Mucosa of rectum (tissue), 2 donors: Measurements from ENCODE around the gene RNASE11.

Experiments
- H3K27ac ChIP-seq, 2 donors: one replicate each; pipeline ENCODE4 v1.7.0; 2013; ENCODE audit warnings: inconsistent platforms in 2 of 2, low read depth in 2 of 2, low read length in 2 of 2
- H3K27me3 ChIP-seq, 2 donors: one replicate each; pipeline ENCODE4 v1.7.0; 2013; ENCODE audit warnings: low read length in 2 of 2; ENCODE audit not compliant: control insufficient read depth in 2 of 2, insufficient read depth in 2 of 2
- H3K36me3 ChIP-seq, 2 donors: one replicate each; pipeline ENCODE4 v1.7.0; 2013; ENCODE audit warnings: low read length in 2 of 2; ENCODE audit not compliant: control insufficient read depth in 2 of 2, insufficient read depth in 2 of 2
- H3K4me1 ChIP-seq, 2 donors: one replicate each; pipeline ENCODE4 v1.7.0; 2013; ENCODE audit warnings: low read length in 2 of 2, mild to moderate bottlenecking in 1 of 2; ENCODE audit not compliant: control insufficient read depth in 2 of 2, insufficient read depth in 2 of 2
- H3K4me3 ChIP-seq, 2 donors: one replicate each; pipeline ENCODE4 v1.7.0; 2013; ENCODE audit warnings: low read length in 2 of 2
- H3K9ac ChIP-seq, 2 donors: one replicate each; pipeline ENCODE4 v1.7.0; 2013; ENCODE audit warnings: low read length in 2 of 2, low read depth in 1 of 2, mild to moderate bottlenecking in 1 of 2
- H3K9me3 ChIP-seq, 2 donors: one replicate each; pipeline ENCODE4 v1.7.0; 2013; ENCODE audit warnings: low read length in 2 of 2; ENCODE audit not compliant: control insufficient read depth in 2 of 2
- donor health status: healthy.
- donor health status: Normal muscosa, but diverticular disease.

RNASE11 gene

DNA sequence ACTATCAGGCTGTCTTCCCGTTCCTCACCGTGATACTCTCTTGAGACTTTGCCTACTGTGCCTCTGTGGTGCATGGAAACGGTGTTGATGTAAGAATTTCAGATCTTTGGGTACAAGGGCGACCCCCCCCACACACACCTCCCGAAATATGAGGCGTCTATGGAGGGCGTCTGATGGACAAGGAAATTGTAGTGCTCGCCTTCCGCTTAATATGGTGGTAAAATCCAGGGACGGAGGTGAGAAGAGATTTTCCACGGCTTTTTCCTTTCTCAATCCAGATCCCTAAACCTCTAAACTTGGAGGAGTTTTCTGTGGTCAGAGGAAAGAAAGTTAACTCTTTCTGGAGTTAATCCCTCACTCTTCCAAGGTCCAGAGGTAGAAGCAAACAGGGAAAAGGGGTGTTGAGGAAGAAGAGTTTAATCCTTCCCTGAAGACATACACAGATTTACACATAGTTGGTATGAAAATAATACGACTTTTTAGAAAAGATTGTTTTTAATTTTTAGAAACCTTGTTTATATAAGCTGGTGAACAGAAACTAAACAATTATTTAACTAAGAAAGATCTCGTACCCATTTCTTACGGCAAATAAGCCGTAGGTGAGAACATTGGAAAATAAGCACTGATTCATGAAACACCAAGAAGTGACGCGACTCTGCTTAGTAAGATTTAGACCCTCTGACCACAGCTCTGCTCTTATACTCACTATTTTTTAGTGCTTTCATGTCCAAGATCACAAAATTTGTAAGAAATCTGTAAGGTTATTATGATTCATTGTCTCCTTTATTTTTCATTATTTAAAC, 26.4 kb upstream of the RNASE11 start:
- no peaks in the 10 kb centered on the region for H3K36me3 ChIP-seq
- H3K9me3 ChIP-seq = no peaks in the 10 kb centered on the region
- H3K4me3 ChIP-seq = peak overlapping the region; percentile 71 to 93
- peak overlapping the region; percentile 70 to 78 for H3K9ac ChIP-seq
- H3K27ac ChIP-seq = peak overlapping the region; percentile 74 to 77
- no peaks in the 10 kb centered on the region for H3K27me3 ChIP-seq
- peaks cover 0 to 15% of the 10 kb centered on the region in 2 donors for H3K4me1 ChIP-seq

GRCh38 chr14:20613094-20614037, 25.6 kb upstream of the RNASE11 start:
- no peaks in the 10 kb centered on the region for H3K36me3 ChIP-seq

GRCh38 chr14:20612403-20612802, 24.6 kb upstream of the RNASE11 start:
- Histone ChIP-seq H3K27me3 (no peaks in the 10 kb centered on the region), H3K27ac (peak overlapping the region in 1 of 2 donors; percentile 10), H3K9ac (no peak overlapping the region), H3K9me3 (no peaks in the 10 kb centered on the region), H3K36me3 (no peaks in the 10 kb centered on the region), H3K4me1 (peaks cover 0 to 15% of the 10 kb centered on the region in 2 donors), H3K4me3 (peak overlapping the region in 1 of 2 donors; percentile 29)

More at GRCh38 chr14:20613094-20614037, 25.6 kb upstream of the RNASE11 start:
- Histone ChIP-seq H3K27me3 (no peaks in the 10 kb centered on the region), H3K4me3 (peak overlapping the region; percentile 71 to 93), H3K9ac (peak overlapping the region; percentile 70 to 78), H3K27ac (peak overlapping the region; percentile 74 to 77), H3K9me3 (no peaks in the 10 kb centered on the region), H3K4me1 (peaks cover 0 to 15% of the 10 kb centered on the region in 2 donors)

DNA sequence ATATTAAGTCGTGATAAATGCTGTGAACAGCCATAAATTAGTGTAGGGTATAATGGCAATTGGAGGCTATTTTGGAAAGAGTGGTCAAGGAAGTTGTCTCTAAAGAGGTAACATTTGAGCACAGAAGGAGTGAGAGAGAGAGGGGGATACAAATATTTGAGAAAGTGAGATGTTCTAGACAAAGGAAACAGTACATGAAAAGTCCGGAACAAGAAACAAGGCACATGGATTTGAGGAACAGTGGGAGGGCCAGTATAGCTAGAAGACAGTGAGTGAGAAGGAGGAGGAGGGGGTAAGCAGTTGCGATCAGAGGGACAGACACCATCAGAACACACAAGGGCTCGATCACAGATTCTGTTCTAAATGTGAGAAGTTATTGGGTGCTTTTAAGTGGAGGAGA, 23.5 kb upstream of the RNASE11 start:
- Histone ChIP-seq H3K27ac (no peak overlapping the region), H3K27me3 (no peaks in the 10 kb centered on the region), H3K4me1 (peaks cover 0 to 15% of the 10 kb centered on the region in 2 donors), H3K36me3 (no peaks in the 10 kb centered on the region), H3K4me3 (no peak overlapping the region), H3K9me3 (no peaks in the 10 kb centered on the region), H3K9ac (no peak overlapping the region)

GRCh38 chr14:20610002-20610765, 22.4 kb upstream of the RNASE11 start:
- H3K36me3 ChIP-seq = no peaks in the 10 kb centered on the region
- H3K27ac ChIP-seq = no peak overlapping the region
- no peaks in the 10 kb centered on the region for H3K9me3 ChIP-seq
- peak overlapping the region; percentile 83 to 95 for H3K4me3 ChIP-seq
- H3K9ac ChIP-seq = peak overlapping the region; percentile 68 to 70
- H3K4me1 ChIP-seq = peaks cover 0 to 15% of the 10 kb centered on the region in 2 donors
- no peaks in the 10 kb centered on the region for H3K27me3 ChIP-seq

GRCh38 chr14:20609215-20610001, 21.6 kb upstream of the RNASE11 start:
- H3K27ac ChIP-seq = peak overlapping the region in 1 of 2 donors; percentile 49
- no peaks in the 10 kb centered on the region for H3K36me3 ChIP-seq
- H3K4me1 ChIP-seq = peaks cover 0 to 15% of the 10 kb centered on the region in 2 donors
- no peaks in the 10 kb centered on the region for H3K9me3 ChIP-seq
- H3K9ac ChIP-seq = peak overlapping the region; percentile 68 to 70
- H3K27me3 ChIP-seq = no peaks in the 10 kb centered on the region
- H3K4me3 ChIP-seq = peak overlapping the region; percentile 83 to 95

GRCh38 chr14:20608383-20609110, 20.7 kb upstream of the RNASE11 start:
- Histone ChIP-seq H3K4me3 (no peak overlapping the region), H3K36me3 (no peaks in the 10 kb centered on the region), H3K9me3 (no peaks in the 10 kb centered on the region), H3K27ac (no peak overlapping the region), H3K4me1 (peaks cover 0 to 15% of the 10 kb centered on the region in 2 donors), H3K27me3 (no peaks in the 10 kb centered on the region), H3K9ac (no peak overlapping the region)

GRCh38 chr14:20607617-20608016, 19.8 kb upstream of the RNASE11 start:
- H3K27ac ChIP-seq = no peak overlapping the region
- H3K36me3 ChIP-seq = no peaks in the 10 kb centered on the region
- no peak overlapping the region for H3K9ac ChIP-seq
- H3K4me3 ChIP-seq = no peak overlapping the region
- H3K9me3 ChIP-seq = no peaks in the 10 kb centered on the region
- peaks cover 0 to 10% of the 10 kb centered on the region in 2 donors for H3K4me1 ChIP-seq
- no peaks in the 10 kb centered on the region for H3K27me3 ChIP-seq

GRCh38 chr14:20606902-20607242, 19.1 kb upstream of the RNASE11 start:
- peaks cover 0 to 10% of the 10 kb centered on the region in 2 donors for H3K4me1 ChIP-seq
- H3K9me3 ChIP-seq = no peaks in the 10 kb centered on the region
- no peaks in the 10 kb centered on the region for H3K27me3 ChIP-seq
- H3K27ac ChIP-seq = no peak overlapping the region
- H3K36me3 ChIP-seq = no peaks in the 10 kb centered on the region
- no peak overlapping the region for H3K4me3 ChIP-seq
- H3K9ac ChIP-seq = no peak overlapping the region
